Smooth muscle cell (in vitro differentiated cells): Measurements from ENCODE around the gene CHTOP. TPM values are rescaled to one million over a fixed set of nuclear protein-coding genes. Genes with fewer than 3 reads are reported as not detected.
A peak's percentile ranks its signal among the peaks of the same experiment; 100 is the strongest.

Experiments used
- DNase-seq: peaks from one replicate; lab custom pipeline; 2025; ENCODE audit not compliant: unreplicated experiment; lab: John Stamatoyannopoulos, UW
- H2AFZ ChIP-seq: fragments of 200-600 bp; sonication (generic); 2 replicates; pipeline ENCODE4 v1.6.0; 2016; ENCODE audit warnings: antibody characterized with exemption, low read depth, mild to moderate bottlenecking
- H3F3A ChIP-seq: fragments of 200-600 bp; sonication (generic); 2 replicates; pipeline ENCODE4 v1.6.0; 2017; ENCODE audit warnings: antibody characterized with exemption, low read depth
- H3K27ac ChIP-seq: fragments of 200-600 bp; sonication (generic); 2 replicates; pipeline ENCODE4 v1.5.1; 2016; ENCODE audit warnings: low read depth, mild to moderate bottlenecking
- H3K27me3 ChIP-seq: fragments of 200-600 bp; sonication (generic); 2 replicates; pipeline ENCODE4 v1.6.1; 2016; ENCODE audit warnings: low read depth, mild to moderate bottlenecking
- H3K36me3 ChIP-seq: fragments of 200-600 bp; sonication (generic); 2 replicates; pipeline ENCODE4 v1.5.1; 2016; ENCODE audit warnings: low read depth
- H3K4me1 ChIP-seq: fragments of 200-600 bp; sonication (generic); 2 replicates; pipeline ENCODE4 v1.5.1; 2016; ENCODE audit warnings: low read depth
- H3K4me2 ChIP-seq: fragments of 200-600 bp; sonication (generic); 2 replicates; pipeline ENCODE4 v1.6.0; 2016; ENCODE audit warnings: mild to moderate bottlenecking
- H3K4me3 ChIP-seq: fragments of 200-600 bp; sonication (generic); 2 replicates; pipeline ENCODE4 v1.5.1; 2016; ENCODE audit warnings: mild to moderate bottlenecking
- H3K79me2 ChIP-seq: fragments of 200-600 bp; sonication (generic); 2 replicates; pipeline ENCODE4 v1.6.0; 2016; ENCODE audit warnings: low read depth, mild to moderate bottlenecking
- H3K9ac ChIP-seq: fragments of 200-600 bp; sonication (generic); 2 replicates; pipeline ENCODE4 v1.6.0; 2016; ENCODE audit warnings: low read depth
- H3K9me3 ChIP-seq: fragments of 200-600 bp; sonication (generic); replicated peaks from 2 replicates; pipeline ENCODE4 v1.5.1; 2016; ENCODE audit warnings: low read depth
- H4K20me1 ChIP-seq: fragments of 200-600 bp; sonication (generic); 2 replicates; pipeline ENCODE4 v1.6.0; 2016; ENCODE audit warnings: low read depth
- CTCF ChIP-seq: fragments of 200-600 bp; sonication (generic); IDR thresholded peaks from 2 replicates; pipeline ENCODE4 v1.5.1; 2017; ENCODE audit warnings: borderline replicate concordance, mild to moderate bottlenecking, antibody characterized with exemption; ENCODE audit not compliant: insufficient read depth, poor library complexity, severe bottlenecking
- WGBS: methylation state at CpG from one replicate; pipeline ENCODE4 v1.1.7; 2016; ENCODE audit warnings: low lambda C conversion rate; 5-methylcytosine and 5-hydroxymethylcytosine counted together
- polyA plus RNA-seq: library from polyadenylated mRNA; unstranded; fragments of >200 nt; fragmentation: Nextera tagmentation; extraction: Ambion mirVana; gene quantifications from 2 replicates; pipeline ENCODE4 v1.2.1, GENCODE V29; 2016
- total RNA-seq: library from RNA; depleted of rRNA; stranded (reverse); fragments of >200 nt; gene quantifications from 2 replicates; pipeline ENCODE4 v1.2.3, GENCODE V29; 2014

The CHTOP gene
- total and polyA plus RNA-seq, 2 experiments from 2014 or later = 47.8 to 50.2 TPM

GRCh38 chr1:153626477-153626903 lies 7.4 kb upstream of the CHTOP start:
- Histone ChIP-seq H3K9me3 (no peaks in the 10 kb centered on the region), H2AFZ (no peak overlapping the region), H3K36me3 (peaks cover 4% of the 10 kb centered on the region), H3K4me1 (peaks cover 17% of the 10 kb centered on the region), H3K9ac (peak overlapping the region; percentile 85), H3F3A (no peaks in the 10 kb centered on the region), H3K4me2 (peak overlapping the region; percentile 91), H3K27me3 (no peaks in the 10 kb centered on the region), H4K20me1 (no peaks in the 10 kb centered on the region), H3K4me3 (peak overlapping the region; percentile 65), H3K27ac (peak overlapping the region; percentile 93), H3K79me2 (peaks cover 6% of the 10 kb centered on the region)
- DNase-seq = no peak
- WGBS = 51% methylated on average over 3 of the region's 3 CpGs
- no peak for TF ChIP-seq CTCF

GRCh38 chr1:153626904-153627714 lies 6.8 kb upstream of the CHTOP start, which contains the start of gene S100A13:
TSS of gene S100A13 (minus strand) at chr1:153627505. CDS start at chr1:153626472, 1,033 bp downstream.
- Histone ChIP-seq H3K27ac (peak within 1 kb of the TSS; percentile 93), H4K20me1 (no peaks in the 10 kb centered on the region), H3K27me3 (no peaks in the 10 kb centered on the region), H3F3A (no peaks in the 10 kb centered on the region), H3K9me3 (no peaks in the 10 kb centered on the region), H3K4me2 (peak within 1 kb of the TSS; percentile 91), H3K9ac (peak within 1 kb of the TSS; percentile 85), H3K79me2 (peaks cover 6% of the 10 kb centered on the region), H3K4me3 (peak within 1 kb of the TSS; percentile 65), H3K36me3 (peaks cover 4% of the 10 kb centered on the region), H2AFZ (no peak within 1 kb of the TSS), H3K4me1 (peaks cover 17% of the 10 kb centered on the region)
- TF ChIP-seq CTCF = peak; percentile 73
- WGBS = 1% methylated on average over 27 of the region's 28 CpGs
- DNase-seq = peak; percentile 63

GRCh38 chr1:153627715-153628626 lies 5.9 kb upstream of the CHTOP start, which contains the start of gene S100A1:
TSS of gene S100A1 (plus strand) at chr1:153628434. CDS start at chr1:153630522, 2,088 bp downstream.
- TF ChIP-seq CTCF = no peak
- H2AFZ ChIP-seq = no peak within 1 kb of the TSS
- no peaks in the 10 kb centered on the region for H3K9me3 ChIP-seq
- H3K36me3 ChIP-seq = peaks cover 4% of the 10 kb centered on the region
- H3F3A ChIP-seq = no peaks in the 10 kb centered on the region
- H3K4me1 ChIP-seq = peaks cover 17% of the 10 kb centered on the region
- peak within 1 kb of the TSS; percentile 85 for H3K9ac ChIP-seq
- no peak for DNase-seq
- H3K27me3 ChIP-seq = no peaks in the 10 kb centered on the region
- no peaks in the 10 kb centered on the region for H4K20me1 ChIP-seq
- H3K79me2 ChIP-seq = peaks cover 6% of the 10 kb centered on the region
- H3K4me3 ChIP-seq = peak within 1 kb of the TSS; percentile 65
- WGBS = 77% methylated on average over 10 of the region's 10 CpGs
- peak within 1 kb of the TSS; percentile 91 for H3K4me2 ChIP-seq
- peak within 1 kb of the TSS; percentile 93 for H3K27ac ChIP-seq
